GM19438 (cell line): ENCODE measurements around the gene MAGI2.

ENCODE experiments used
- ATAC-seq: cut with Tn5 transposase; IDR thresholded peaks from one replicate; pipeline ENCODE4 v1.9.1; 2021; ENCODE audit warnings: low read depth; ENCODE audit not compliant: unreplicated experiment

The MAGI2 gene

GRCh38 chr7:79317728-79318127, 135.7 kb downstream of the MAGI2 start:
- no peak for ATAC-seq

- no peak for ATAC-seq
These were observed 141.4 kb downstream of the MAGI2 start for GRCh38 chr7:79312022-79312421.

GRCh38 chr7:79308192-79308591, 145.3 kb downstream of the MAGI2 start:
- no peak for ATAC-seq

- ATAC-seq, result no peak
These were observed 146.1 kb downstream of the MAGI2 start for GRCh38 chr7:79307376-79307775.

- no peak for ATAC-seq
These were observed 148.8 kb downstream of the MAGI2 start for GRCh38 chr7:79304711-79305110.

GRCh38 chr7:79302293-79302692, 151.2 kb downstream of the MAGI2 start:
- ATAC-seq, result no peak

- no peak for ATAC-seq
These were observed 152.0 kb downstream of the MAGI2 start for GRCh38 chr7:79301419-79301818.

- no peak for ATAC-seq
These were observed 152.9 kb downstream of the MAGI2 start for GRCh38 chr7:79300573-79300972.

GRCh38 chr7:79298145-79298760, 155.2 kb downstream of the MAGI2 start:
- ATAC-seq, result no peak

- ATAC-seq, result no peak
These were observed 156.7 kb downstream of the MAGI2 start for GRCh38 chr7:79296553-79297320.

GRCh38 chr7:79293655-79294142, 159.8 kb downstream of the MAGI2 start:
- no peak for ATAC-seq

- ATAC-seq, result no peak
These were observed 160.6 kb downstream of the MAGI2 start for GRCh38 chr7:79292834-79293233.

- ATAC-seq, result no peak
These were observed 162.0 kb downstream of the MAGI2 start for GRCh38 chr7:79291498-79291865.

GRCh38 chr7:79290841-79291497, 162.5 kb downstream of the MAGI2 start:
- ATAC-seq, result no peak

- ATAC-seq, result no peak
These were observed 163.1 kb downstream of the MAGI2 start for GRCh38 chr7:79290398-79290797.

- no peak for ATAC-seq
These were observed 164.8 kb downstream of the MAGI2 start for GRCh38 chr7:79288655-79289054.

GRCh38 chr7:79287981-79288380, 165.5 kb downstream of the MAGI2 start:
- ATAC-seq, result no peak

- ATAC-seq, result no peak
These were observed 167.3 kb downstream of the MAGI2 start for GRCh38 chr7:79286181-79286580.

- no peak for ATAC-seq
These were observed 167.7 kb downstream of the MAGI2 start for GRCh38 chr7:79285756-79286155.

- no peak for ATAC-seq
These were observed 169.3 kb downstream of the MAGI2 start for GRCh38 chr7:79284211-79284610.

- ATAC-seq, result no peak
These were observed 170.4 kb downstream of the MAGI2 start for GRCh38 chr7:79282882-79283602.
